RPMI7951 (cell line): ENCODE measurements around the gene COMMD7. TPM values are rescaled to one million over a fixed set of nuclear protein-coding genes. Genes with fewer than 3 reads are reported as not detected.

Source experiments
- DNase-seq: peaks from one replicate; pipeline ENCODE4 v3.0.0-alpha.2; 2012; ENCODE audit warnings: low read depth
- total RNA-seq: library from RNA; depleted of rRNA; stranded (reverse); fragments of >200 nt; shearing (Covaris generic); gene quantifications from 2 replicates; pipeline ENCODE4 v1.2.3, GENCODE V29; 2014

The COMMD7 gene
- total RNA-seq, 1 experiment from 2014 or later = 60.2 TPM

DNA sequence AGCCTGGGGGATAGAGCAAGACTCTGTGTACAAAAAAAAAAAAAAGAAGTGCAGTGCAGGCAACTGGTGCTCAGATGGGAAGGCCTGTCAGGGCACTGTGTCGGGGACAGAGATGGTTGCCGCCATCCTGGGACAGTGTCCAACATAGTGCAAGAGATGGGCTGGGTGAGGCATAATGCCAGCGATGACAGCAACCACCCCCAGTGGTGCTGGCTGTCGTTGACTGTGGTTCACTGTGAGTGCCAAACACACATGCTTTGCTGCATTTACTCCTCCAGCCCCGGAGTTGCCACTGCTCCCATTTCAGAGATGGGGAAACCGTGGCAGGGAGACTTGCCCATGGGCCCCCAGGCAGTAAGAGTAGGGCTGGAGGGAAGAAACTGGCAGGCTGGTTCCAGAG, 64.3 kb downstream of the COMMD7 start:
- DNase-seq = peak; percentile 91

DNA sequence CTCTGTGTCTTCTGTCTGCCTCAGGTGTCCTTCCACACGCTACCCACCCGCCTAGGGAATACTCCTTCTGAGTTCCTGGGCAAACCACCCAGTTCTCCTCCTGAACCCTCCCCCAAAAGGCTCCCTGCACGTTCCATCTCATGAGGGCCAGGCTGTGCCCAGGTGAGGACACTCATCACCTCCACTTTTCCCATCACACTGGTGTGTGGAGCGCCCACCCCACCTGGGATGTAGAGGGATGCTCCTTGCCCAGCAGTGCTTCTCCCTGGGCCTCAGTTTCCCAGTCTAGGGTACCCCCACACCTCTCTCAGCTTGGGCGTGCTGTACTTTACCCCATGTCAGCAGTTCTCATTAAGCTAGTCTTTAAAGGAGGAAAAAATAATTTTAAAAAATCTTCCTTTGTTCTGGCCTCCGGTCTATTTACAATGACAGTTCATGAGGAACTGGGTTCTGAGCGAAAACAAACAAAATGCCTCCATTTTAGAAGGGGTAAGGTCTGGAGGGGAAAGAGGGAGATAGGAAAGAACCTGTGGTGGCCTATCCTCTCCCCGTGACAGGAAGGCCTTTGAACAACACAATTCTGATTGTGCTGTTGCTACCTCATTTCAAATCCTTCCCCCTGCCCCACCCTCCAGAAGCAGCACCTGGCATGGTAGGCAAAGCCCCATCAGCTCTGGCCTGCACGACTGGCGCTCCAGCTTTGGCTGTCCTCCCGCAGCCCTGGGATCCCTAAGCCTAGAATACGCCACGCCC, 67.9 kb downstream of the COMMD7 start:
- DNase-seq = no peak

DNA sequence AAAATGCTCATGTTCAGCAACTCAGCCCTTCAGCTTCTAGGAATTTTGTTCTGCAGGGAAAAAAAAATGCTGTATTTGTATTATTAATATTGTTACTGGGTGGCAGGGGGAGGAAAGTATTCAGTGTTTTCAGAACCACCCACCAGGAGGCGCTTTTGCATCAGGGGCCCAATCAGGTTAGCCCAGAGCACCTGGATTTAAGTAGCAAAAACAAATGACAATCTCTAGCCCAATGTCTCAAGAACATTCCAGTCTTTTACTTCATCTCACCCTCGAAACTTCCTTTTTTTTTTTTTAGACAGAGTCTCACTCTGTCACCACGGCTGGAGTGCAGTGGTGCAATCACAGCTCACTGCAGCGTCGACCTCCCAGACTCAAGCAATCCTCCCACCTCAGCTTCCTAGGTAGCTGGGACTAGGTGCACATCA, 68.9 kb downstream of the COMMD7 start:
- DNase-seq = peak; percentile 53

DNA sequence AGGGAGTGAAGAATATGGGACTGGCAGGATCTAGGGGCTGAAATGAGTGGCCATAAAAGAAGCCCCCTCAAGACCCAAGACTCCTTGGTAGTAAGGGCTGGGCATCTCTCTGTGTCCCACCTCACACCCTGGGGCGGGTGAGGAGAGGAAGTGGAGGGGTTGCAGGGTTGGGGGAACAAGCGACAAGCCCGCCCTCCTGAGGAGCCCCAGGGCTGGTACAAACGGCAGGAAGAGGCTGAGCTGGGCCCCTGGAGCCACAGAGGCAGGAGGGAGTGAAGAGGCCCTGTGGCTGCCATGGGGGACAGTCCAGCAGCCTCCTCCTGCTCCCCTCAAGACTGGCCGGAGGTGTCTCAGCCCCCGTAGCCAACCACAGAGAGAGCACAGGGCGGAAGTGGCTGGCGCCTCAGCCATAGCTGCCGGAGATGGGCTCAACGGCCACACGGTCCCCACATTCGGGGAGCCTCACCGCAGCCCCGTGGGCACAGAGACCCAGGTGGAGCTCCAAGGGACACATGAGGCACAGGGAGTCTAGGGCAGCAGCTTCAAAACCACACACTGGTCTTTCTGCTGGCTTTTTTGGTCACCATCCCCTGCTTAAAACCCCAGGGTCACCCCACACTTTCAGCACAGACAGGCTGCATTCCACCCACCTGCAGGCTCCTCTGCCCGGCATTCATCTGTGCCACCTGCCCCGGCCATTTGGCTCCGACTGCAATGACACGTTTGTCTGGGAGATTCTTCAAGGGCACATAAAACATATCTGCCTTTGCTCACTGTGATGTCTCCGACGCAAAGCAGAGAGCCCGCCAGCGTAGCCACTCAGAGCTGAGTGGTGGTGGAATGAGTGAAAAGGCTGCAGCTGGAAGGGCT, 70.0 kb downstream of the COMMD7 start:
- no peak for DNase-seq

DNA sequence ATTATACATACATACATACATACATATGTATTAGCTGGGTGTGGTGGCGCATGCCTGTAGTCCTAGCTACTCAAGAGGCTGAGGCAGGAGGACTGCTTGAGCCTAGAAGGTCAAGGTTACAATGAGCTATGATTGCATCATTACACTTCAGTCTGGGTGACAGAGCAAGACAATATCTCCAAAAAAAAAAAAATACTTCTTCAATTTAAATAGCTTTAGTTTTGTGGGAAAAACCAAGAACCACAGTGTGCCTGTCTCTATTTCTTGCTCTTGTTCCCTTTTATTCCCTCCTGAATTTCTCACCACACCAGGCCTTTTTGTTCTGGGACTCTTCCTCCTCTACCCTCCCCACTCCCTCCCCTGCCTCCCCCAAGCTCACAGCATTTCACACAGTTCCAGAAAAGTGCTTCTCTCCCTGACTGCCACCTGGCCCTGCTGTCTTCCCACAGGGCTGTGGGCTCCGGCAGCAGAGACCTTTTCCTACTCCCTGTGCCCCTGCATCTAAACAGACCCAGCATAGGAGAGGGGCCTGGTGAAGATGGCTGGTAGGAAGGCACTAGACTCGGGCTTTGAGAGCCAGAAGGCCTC, 70.8 kb downstream of the COMMD7 start:
- DNase-seq = no peak

DNA sequence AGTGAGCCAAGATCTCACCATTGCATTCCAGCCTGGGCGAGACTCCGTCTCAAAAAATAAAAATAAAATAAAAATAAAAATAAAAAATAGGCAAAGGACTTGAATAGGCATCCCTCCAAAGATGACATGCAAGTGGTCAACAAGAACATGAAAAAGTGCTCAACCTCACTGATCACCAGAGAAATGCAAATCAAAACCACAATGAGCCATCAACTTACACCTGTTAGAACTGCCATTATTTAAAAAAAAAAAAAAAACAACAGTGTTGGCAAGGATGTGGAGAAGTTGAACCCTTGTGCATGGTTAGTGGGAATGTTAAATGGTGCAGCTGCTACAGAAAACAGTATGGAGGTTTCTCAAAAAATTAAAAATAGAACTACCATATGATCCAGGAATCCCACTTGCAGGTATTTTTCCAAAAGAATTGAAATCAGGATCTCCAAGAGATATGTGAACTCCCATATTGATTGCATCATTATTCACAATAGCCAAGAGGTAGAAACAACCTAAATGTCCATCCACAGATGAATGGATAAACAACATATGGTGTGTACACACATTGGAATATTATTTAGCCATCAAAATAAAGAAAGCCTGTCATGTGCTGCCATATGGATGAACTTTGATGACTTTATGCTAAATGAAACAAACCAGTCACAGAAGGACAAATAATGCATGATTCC, 72.4 kb downstream of the COMMD7 start:
- DNase-seq = no peak

DNA sequence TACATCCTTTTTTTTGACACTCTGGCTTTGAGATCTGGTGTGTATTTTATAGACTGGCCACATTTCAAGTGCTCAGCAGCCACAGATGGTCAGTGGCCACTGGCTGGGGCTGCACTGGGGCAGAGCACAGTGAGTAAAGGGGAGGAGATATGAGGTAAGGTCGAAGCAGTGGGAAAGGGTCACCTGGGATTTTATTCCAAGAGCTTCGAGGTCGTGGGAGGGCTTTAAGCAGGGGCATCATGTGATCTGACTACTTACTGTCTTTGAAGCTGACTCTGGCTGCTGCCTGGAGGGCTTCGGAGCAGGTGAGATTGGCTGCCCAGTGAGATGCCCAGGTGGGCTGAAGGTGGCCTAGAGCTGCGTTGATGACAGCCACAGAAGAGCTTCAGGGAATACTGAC, 76.2 kb downstream of the COMMD7 start:
- no peak for DNase-seq

DNA sequence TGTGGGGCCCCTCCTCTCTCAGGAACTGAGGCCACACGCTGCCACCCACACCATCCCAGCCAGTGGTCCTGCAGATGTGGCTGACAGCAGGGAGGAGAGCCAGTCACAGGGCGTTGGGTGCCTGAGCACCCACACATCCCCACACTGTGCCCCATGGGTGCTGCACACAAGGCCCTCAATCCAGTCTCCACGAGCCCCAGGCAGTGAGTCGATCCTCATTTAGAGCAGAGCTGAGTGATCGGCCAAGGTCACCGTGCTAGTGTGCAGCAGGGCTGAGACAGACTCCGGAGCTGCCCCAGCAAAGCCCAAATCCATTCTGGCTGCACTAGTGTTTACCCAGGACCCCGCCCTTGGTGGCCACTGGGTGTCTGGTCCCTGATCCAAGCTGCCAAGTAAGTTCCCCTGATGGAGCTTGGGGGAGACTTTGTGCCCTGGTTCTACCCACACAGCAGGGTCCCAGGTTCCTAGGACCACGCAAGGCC, 78.5 kb downstream of the COMMD7 start:
- DNase-seq = no peak

DNA sequence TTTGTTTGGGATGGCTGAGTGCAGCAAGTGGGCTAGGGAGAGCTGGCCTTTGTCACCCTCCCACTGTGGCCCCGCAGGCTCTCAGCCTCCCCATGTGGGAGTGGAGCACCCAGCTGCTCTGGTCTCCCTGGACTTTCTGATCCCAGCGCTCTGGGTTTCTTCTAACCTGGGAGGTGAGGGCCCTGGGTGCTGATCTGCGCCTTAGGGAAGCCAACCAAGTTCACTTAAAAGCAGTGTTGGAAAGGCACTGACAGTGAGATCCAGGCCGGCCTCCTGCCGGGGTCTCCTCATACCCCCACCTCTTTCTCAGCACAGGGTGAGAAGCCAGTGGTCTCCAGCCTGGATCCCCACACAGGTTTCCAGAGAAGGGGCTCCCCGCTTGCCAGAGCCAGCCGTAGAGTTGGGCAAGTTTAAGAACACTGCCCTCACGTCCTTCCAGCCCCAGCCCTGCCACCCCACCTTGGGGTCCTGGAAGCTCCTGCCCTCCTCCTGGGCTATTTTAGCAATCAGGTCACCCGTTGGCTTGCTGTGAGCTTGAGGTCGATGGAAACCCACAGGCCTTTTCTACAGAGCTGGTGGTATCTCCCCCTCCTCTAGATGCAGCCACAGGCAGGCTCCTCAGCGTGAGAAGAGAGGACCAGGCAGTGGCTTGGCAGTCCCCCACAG, 79.1 kb downstream of the COMMD7 start:
- DNase-seq = no peak

DNA sequence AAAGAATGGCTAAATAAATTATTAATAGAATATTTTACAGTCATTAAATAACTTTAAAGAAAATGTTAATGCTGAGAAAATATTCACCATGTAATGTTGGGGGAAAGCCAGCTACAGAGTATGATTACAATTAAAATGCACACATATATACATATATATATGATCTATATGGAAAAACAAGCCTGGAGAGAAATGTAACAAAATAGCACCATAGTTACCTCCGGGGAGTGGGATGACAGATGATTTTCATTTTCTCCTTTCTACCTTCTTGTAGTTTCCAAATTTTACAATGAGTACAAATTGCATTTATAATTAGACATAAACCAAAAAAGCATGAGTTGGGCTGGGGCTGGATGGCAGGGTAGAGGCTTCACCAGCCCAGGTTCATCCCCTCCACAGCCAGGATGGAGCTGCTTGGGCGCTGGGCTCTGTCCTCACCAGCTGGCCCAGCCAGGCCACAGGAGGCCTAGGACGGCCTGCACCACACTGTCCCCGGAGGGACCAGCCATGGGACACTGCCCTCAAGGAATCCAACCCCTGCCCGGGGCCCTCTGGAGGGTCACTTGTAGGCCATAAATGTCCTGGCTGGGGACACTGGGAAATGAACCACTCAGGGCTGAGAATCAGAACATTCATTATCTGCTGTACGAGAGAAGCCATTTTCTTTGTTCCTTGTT, 79.8 kb downstream of the COMMD7 start:
- DNase-seq = no peak

DNA sequence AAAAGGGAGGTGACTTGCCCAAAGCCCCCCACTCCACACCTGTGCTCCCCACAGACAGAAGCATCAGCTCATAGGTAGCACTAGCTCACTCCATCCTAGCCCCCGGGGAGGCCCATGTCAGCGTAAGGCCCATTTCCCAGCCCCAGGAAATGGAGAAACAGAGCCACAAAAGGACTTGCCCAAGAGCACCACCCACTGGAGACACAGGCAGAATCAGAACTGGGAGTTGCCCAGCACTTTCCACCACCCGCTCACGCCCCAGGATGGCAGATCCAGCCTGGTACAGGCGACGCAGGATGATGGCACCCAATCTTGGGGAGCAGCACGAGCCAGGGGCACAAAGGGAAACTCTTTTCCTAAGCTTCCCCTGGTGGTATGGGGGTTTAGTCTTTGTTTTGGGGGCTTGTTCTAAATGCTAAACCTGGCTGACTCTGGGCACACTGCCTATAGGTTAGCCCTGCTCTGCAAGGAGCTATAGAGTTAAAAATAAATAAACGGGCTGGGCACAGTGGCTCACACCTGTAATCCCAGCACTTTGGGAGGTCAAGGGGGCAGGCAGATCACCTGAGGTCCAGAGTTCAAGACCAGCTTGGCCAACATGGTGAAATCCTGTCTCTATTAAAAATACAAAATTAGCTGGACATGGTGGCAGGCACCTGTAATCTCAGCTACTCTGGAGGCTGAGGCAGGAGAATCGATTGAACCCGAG, 81.3 kb downstream of the COMMD7 start:
- no peak for DNase-seq

DNA sequence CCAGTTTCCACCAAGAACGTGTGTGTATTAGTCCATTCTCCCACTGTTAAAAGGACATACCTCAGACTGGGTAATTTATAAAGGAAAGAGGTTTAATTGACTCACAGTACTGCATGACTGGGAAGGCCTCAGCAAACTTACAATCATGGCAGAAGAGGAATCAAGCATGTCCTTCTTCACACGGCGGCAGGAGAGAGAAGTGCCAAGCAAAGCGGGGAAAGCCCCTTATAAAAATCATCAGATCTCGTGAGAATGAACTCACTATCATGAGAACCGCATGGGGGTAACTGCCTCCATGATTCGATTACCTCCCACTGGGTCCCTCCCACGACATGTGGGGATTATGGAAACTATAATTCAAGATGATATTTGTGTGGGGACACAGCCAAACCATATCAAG, 82.6 kb downstream of the COMMD7 start:
- DNase-seq = no peak

DNA sequence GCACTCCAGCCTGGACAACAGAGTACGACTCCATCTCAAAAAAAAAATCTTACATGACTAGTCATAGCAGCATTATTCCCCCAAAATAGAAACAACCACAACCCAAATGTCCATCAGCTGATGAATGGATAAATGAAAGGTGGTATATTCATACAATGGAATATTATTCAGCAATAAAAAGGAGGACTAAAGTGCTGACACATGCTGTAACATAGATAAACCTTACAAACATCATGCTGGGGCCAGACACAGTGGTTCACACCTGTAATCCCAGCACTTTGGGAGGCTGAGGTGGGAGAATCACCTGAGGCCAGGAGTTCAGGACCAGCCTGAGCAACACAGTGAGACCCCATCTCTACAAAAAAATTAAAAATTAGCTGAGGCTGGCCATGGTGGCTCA, 86.4 kb downstream of the COMMD7 start:
- no peak for DNase-seq

DNA sequence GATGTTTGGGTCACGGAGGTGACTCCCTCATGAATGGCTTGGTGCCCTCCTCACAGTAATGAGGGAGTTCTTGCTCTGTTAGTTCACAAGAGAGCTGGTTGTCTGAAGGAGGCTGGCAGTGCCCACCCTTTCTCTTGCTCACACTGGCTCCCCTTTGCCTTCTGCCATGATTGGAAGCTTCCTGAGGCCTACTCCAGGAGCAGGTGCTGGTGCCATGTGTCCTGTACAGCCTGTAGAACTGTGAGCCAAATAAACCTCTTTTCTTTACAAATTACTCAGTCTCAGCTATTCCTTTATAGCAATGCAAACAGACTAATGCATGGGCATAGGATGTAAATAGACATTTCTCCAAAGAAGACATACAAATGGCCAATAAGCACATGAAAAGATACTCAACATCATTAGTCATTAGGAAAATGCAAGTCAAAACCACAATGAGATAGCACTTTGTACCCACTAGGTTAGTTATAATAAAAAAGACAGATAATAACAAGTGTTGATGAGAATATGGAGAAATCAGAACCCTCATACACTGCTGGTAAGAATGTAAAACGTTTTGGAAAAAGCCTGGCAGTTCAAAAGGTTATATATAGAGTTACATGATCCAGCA, 87.3 kb downstream of the COMMD7 start:
- no peak for DNase-seq

DNA sequence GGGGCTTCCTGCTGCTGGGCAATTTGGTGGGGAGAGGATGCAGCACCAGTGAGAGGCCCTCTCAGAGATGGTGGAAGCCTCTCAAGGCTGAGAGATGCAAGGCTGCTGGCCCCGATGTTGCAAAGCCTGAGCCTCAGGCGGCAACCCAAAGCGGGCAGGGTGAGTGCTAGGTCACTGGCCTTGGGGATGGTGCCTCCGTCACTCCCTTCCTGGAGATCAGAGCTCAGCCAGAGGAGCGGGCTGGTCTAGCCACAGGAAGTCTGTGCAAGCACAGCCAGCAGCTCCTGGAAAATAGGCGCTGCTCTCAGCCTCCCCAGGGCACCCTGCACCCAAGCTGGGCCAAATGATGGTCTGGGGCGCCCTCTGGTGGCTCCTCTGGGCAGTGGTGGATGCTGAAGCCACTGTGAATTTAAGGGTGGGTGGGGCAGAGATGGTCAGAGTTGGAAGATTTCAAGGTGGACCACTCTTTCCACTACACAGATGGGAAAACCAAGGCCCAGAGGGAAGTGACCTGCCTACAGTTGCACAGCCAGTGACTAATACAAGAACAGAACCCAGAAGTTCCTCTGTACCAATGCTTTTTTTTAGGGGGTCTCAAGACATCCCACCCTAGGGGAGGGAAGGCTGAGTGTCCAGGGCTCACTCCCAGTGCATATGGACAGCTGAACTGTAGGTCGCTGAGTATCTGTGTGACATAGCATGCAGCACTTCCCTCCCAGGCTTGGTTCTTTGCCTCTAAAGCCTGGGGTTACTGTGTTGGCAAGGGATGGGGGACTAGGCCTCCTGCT, 90.3 kb downstream of the COMMD7 start:
- DNase-seq = peak; percentile 89
